MM.1S (cell line): ENCODE results near the gene CPT1C.

Experiments
- EZH2 ChIP-seq: fragments of 300-600 bp; sonication (generic); optimal IDR thresholded peaks from 2 replicates; pipeline ENCODE3; 2017; ENCODE audit warnings: low read depth, mild to moderate bottlenecking, antibody characterized with exemption, low read length, mixed read lengths
- EZH2phosphoT487 ChIP-seq: fragments of 300-600 bp; sonication (generic); IDR thresholded peaks from 2 replicates; pipeline ENCODE4 v1.6.1; 2018; ENCODE audit warnings: antibody characterized with exemption, low read length
- TF ChIP-seq, protein P1 (sequence below): fragments of 300-600 bp; sonication (generic); IDR thresholded peaks from 2 replicates; pipeline ENCODE4 v1.5.1; 2016; ENCODE audit warnings: antibody characterized with exemption, low read length, mixed read lengths

DNA sequence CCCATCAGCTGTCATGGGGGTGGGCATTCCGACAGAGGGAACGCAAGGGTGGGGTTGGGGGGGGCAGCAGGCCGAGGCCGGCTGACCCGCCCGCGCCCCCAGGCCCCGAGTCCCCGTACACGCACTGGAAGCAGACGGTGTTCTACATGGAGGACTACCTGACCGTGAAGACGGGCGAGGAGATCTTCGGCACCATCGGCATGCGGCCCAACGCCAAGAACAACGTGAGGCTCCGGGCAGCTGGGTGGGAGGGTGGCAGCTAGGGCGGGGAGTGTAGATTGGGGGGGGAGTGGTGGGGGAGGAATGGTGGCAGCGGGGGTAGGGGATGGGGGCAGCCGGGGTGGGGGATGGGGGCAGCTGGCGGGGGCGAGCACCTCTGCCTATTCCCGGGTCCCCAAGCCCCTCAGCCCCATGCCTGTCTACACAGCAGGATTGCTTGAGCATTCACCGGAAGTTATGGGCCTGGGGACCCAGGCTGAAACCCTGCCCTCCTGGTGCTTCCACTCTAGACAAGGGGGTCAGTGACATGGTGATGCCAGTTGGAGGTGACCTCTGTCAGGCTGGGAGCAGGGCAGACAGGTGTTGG is 4.3 kb upstream of the CPT1C start:
- TF ChIP-seq, protein P1, sequence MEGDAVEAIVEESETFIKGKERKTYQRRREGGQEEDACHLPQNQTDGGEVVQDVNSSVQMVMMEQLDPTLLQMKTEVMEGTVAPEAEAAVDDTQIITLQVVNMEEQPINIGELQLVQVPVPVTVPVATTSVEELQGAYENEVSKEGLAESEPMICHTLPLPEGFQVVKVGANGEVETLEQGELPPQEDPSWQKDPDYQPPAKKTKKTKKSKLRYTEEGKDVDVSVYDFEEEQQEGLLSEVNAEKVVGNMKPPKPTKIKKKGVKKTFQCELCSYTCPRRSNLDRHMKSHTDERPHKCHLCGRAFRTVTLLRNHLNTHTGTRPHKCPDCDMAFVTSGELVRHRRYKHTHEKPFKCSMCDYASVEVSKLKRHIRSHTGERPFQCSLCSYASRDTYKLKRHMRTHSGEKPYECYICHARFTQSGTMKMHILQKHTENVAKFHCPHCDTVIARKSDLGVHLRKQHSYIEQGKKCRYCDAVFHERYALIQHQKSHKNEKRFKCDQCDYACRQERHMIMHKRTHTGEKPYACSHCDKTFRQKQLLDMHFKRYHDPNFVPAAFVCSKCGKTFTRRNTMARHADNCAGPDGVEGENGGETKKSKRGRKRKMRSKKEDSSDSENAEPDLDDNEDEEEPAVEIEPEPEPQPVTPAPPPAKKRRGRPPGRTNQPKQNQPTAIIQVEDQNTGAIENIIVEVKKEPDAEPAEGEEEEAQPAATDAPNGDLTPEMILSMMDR = no peak
- TF ChIP-seq EZH2phosphoT487 = no peak
- no peak for TF ChIP-seq EZH2
